ENCODE measurements around the gene C12orf76.
"Not testable (repeated sequence)": the region's sequence is repeated elsewhere in the genome, so short reads cannot be mapped to it uniquely, and the experiment has no call there.

The C12orf76 gene

DNA sequence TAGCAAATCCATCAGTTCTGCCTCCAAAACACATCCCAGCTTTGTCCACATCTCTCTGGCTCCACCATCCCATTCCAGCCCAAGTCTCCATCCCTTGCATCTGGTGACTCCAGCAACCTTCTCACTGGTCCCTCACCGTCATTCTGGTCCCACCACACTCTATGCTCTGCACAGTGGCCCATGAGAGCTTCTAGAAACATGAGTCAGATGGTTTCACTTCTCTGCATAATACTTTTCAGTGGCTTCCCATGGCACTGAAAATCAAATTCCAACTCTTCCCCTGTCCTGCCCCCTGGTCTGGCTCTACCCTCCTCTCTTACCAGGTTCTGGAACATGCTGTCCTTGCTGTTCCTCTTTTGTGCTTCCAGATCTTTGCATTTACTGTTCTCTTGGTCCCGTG, 17.2 kb upstream of the C12orf76 start:
- no peak for DNase-seq (ENCODE audit: low read depth)

DNA sequence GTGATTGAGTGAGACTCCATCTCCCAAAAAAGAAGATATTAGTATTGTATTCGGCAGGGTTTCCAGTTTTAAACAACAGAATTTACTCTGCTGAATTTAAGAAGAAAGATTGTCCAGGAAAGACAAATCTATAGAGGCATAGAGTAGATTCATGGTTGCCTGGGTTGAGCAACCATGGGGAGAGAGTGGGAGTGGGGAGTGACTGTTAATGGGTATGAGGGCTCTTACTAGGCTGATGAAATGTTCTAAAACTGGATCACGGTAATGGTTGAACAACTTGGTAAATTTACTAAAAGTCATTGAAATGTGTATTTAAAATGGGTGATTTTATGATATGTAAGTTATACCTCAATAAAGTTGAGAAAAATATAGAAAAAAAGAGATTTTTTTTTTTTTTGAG, 13.9 kb upstream of the C12orf76 start:
- DNase-seq (ENCODE audit: low read depth), result no peak

- DNase-seq (ENCODE audit: low read depth), result no peak
Measured at GRCh38 chr12:110059651-110060000, 11.3 kb upstream of the C12orf76 start.

GRCh38 chr12:110058875-110059615, 10.7 kb upstream of the C12orf76 start:
- no peak for DNase-seq (ENCODE audit: low read depth)

DNA sequence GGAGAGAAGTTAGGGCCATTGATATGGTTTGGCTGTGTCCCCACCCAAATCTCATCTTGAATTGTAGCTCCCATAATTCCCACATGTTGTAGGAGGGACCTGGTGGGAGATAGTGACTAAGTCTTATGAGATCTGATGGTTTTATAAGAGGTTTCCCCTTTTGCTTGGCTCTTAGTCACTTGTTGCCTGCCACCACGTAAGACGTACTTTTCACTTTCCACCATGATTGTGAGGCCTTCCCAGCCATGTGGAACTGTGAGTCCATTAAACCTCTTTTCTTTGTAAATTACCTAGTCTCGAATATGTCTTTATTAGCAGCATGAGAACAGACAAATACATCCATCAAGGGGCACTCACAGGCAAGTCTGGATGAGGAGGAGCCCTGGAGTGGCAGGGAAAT, 8.3 kb upstream of the C12orf76 start:
- DNase-seq (ENCODE audit: low read depth), result not testable (repeated sequence)

DNA sequence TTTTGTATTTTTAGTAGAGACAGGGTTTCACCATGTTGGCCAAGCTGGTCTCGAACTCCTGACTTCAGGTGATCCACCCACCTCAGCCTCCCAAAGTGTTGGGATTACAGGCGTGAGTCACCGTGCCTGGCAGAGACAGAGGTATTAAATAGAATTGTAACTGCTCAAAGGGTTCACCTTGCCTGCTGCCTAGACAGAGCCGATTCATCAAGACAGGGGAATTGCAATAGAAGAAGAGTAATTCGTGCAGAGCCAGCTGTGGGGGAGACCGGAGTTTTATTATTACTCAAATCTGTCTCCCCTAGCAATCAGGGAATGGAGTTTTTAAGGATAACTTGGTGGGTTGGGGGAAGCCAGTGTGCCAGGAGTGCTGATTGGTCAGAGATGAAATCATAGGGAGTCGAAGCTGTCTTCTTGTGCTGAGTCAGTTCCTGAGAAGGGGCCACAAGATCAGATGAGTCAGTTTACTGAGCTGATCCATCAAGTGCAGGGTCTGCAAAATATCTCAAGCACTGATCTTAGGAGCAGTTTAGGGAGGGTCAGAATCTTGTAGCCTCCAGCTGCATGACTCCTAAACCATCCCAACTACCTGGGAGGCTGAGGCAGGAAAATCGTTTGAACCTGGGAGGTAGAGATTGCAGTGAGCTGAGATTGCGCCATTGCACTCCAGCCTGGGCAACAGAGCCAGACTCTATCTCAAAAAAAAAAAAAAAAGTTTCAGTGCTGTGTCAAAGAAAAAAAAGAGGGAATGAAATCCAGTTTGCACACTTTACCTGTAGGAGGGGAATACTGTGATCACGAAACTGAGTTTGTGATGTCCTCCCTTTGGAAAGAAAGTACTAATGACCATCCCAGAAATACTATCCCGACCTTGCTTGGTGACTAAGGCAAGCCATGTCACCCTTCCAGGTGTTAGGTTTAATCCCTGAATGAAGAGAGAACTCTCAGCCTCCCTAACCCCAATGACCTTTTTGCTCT, 7.3 kb upstream of the C12orf76 start:
- DNase-seq (ENCODE audit: low read depth), result not testable (repeated sequence)

DNA sequence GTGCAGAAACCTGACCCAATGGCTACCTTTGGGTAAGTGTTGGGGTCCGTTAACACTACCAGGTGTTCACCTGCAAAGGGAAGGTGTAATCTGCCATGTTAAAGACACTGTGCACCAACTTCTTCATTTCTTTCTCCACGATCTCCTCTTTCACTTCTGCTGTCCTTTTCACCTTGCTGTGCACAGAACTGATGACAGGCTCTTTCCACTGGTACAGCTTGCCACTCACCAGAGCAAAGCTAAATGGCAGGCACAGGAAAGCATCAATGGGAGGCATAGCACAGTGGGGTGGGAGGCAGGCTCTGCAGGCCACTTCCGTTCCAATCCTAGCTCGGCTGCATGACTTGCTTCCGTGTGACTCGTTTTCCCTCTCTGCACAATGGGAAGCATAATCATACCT, 2.6 kb upstream of the C12orf76 start:
- no peak for DNase-seq (ENCODE audit: low read depth)

DNA sequence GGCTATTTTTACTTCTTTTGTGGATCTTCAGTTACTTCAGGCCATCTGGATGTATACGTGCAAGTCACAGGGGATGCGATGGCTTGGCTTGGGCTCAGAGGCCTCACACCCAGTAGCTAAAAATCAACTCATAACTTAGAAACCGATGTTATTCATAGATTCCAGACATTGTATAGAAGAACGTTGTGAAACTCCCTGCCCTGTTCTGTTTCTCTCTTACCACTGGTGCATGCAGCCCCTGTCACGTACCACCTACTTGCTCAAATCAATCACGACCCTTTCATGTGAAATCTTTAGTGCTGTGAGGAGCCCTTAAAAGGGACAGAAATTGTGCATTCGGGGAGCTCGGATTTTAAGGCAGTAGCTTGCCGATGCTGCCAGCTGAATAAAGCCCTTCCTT, 1.3 kb upstream of the C12orf76 start:
- not testable (repeated sequence) for DNase-seq (ENCODE audit: low read depth)

DNA sequence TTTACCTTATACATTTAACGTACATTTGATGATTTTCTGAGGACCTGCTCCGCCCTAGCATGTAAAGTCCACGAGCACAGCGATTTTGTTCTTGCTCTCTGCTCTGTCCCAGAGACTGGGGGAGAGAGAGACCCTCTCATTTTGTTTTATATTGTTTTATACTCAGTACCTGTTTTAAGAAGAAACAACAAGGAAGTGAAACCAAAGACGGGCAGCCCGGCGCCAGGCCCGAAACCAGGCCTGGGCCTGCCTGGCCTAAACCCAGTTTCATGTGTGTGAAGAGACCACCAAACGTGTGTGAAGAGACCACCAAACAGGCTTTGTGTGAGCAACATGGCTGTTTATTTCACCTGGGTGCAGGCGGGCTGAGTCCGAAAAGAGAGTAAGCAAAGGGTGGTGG, 712 bp upstream of the C12orf76 start:
- DNase-seq (ENCODE audit: low read depth), result not testable (repeated sequence)

- DNase-seq (ENCODE audit: low read depth), result no peak
Measured at GRCh38 chr12:110047297-110047940, 903 bp downstream of the C12orf76 start.

GRCh38 chr12:110046451-110047187, 1.7 kb downstream of the C12orf76 start:
- no peak for DNase-seq (ENCODE audit: low read depth)

- DNase-seq (ENCODE audit: low read depth), result no peak
Measured at GRCh38 chr12:110042264-110042663, 6.1 kb downstream of the C12orf76 start.

GRCh38 chr12:110039085-110039807, 9.1 kb downstream of the C12orf76 start:
- DNase-seq (ENCODE audit: low read depth), result no peak

DNA sequence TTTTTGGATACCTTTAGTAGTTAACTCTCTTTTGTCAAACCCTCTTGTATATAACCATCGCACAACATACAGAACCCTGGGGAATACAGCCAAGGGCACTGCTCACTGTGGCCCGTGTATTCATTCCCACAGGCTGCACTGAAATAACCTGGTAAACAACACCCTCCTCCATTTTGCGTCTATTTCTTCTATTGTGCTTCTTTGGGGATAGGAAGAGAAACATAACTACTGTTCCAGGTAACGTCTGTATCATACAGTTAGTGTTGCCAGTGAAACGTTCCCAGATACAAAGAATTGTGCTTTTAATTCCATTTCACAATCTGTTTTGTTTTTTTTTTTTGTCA, 9.6 kb downstream of the C12orf76 start:
- no peak for DNase-seq (ENCODE audit: low read depth)

GRCh38 chr12:110037315-110037714, 11.0 kb downstream of the C12orf76 start:
- no peak for DNase-seq (ENCODE audit: low read depth)

DNA sequence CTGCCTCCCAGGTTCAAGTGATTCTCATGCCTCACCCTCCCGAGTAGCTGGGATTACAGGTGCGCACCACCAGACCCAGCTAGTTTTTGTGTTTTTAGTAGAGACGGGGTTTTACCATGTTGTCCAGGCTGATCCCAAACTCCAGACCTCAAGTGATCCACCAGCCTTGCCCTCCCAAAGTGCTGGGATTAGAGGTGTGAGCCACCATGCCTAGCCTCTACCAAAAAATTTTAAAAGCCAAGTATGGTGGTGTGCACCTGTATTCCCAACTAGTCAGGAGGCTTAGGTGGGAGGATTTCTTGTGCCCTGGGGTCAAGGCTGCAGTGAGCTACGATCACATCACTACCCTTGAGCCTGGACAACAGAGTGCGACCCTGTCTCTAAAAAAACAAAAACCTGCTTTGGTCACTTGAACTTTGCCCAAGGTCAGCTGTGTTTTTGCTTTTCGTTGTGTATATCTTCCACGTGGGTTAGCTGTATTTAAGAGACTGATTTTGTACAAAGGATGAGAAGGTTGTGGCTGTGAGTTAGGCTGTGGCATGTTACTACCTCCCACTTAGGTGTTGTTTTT, 12.7 kb downstream of the C12orf76 start:
- DNase-seq (ENCODE audit: low read depth), result no peak

- no peak for DNase-seq (ENCODE audit: low read depth)
Measured at GRCh38 chr12:110033888-110034287, 14.4 kb downstream of the C12orf76 start.

- no peak for DNase-seq (ENCODE audit: low read depth)
Measured at GRCh38 chr12:110029290-110029815, 19.0 kb downstream of the C12orf76 start.

DNA sequence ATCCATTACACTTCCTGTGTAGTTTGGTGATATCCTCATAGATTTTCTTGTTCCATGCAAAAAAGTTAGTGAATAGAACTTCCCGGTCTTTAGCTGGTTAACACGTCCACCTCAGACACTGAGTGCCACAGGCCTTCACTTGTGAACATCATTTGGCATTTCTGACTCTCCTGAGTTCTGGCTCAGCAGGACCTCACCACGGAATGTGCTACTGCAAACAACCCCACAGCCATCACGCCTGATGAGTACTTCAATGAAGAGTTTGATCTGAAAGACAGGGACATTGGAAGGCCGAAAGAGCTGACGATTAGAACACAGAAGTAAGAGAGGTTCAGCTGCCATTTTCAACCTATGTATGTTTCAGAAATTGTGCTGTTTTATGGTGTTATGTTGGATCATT, 20.0 kb downstream of the C12orf76 start:
- no peak for DNase-seq (ENCODE audit: low read depth)

DNA sequence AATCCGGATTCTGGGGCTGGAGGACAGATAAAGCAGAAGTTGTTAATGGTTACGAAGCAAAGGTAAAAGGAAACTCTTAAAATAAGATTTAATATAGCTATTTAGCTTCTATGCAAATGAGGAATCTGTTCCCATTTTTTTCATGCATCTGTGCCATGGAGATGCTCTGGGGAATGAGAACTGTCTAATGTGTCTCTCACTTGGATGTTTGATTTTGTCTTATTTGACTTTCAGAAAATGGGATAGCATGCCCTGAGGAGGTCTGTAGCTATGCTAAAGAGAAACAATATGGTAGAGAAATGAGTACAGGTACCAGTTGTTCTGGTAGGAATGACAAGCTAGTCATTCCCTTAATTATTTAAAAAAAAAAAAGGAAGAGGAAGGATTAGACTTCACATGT, 24.3 kb downstream of the C12orf76 start:
- no peak for DNase-seq (ENCODE audit: low read depth)
